Measurements from ENCODE around the gene GRAMD4. TPM values are rescaled to one million over a fixed set of nuclear protein-coding genes. Genes with fewer than 3 reads are reported as not detected.

GRAMD4 gene
- total RNA-seq, 1 experiment from 2014 or later, result 19.8 TPM

- Histone ChIP-seq H3K27me3 (ENCODE audit: insufficient read depth, low read length) (no peaks in the 10 kb centered on the region), H3K79me1 (ENCODE audit: insufficient read depth, low read depth, low read length, poor library complexity, severe bottlenecking) (no peaks in the 10 kb centered on the region), H3K56ac (ENCODE audit: insufficient read length, low read depth, low read length) (no peak overlapping the region), H3K23ac (ENCODE audit: insufficient read length, low read depth, low read length) (no peak overlapping the region), H3T11ph (ENCODE audit: low read length) (no peak overlapping the region), H2BK20ac (ENCODE audit: low read depth, low read length, poor library complexity, severe bottlenecking) (no peak overlapping the region), H2AK5ac (ENCODE audit: insufficient read length, low read length) (no peak overlapping the region), H3K9me3 (ENCODE audit: control insufficient read depth, low read depth, low read length) (no peaks in the 10 kb centered on the region), H2BK120ac (ENCODE audit: low read depth, low read length, poor library complexity, severe bottlenecking) (no peak overlapping the region), H3K14ac (ENCODE audit: insufficient read depth, low read length) (no peak overlapping the region), H3K23me2 (ENCODE audit: insufficient read length, low read depth, low read length, poor library complexity, severe bottlenecking) (no peaks in the 10 kb centered on the region), H3K4ac (ENCODE audit: low read depth, low read length) (no peak overlapping the region), H2BK12ac (ENCODE audit: insufficient read length, low read depth, low read length) (no peak overlapping the region), H4K20me1 (ENCODE audit: control insufficient read depth, insufficient read depth, insufficient read length) (no peaks in the 10 kb centered on the region), H3K18ac (ENCODE audit: insufficient read length, low read depth, low read length) (no peak overlapping the region), H2BK5ac (ENCODE audit: insufficient read length, low read length) (no peak overlapping the region), H3K9ac (ENCODE audit: extremely low read depth, insufficient read length, low read length) (no peak overlapping the region), H3K4me1 (ENCODE audit: insufficient read depth, low read length) (no peaks in the 10 kb centered on the region; the same call in 1 of the 2 replicates), H4K5ac (ENCODE audit: insufficient read length, low read depth, low read length) (no peak overlapping the region), H4K8ac (replicated peaks; ENCODE audit: insufficient read length, low read depth, low read length) (no peak overlapping the region), H3K79me2 (ENCODE audit: insufficient read depth, low read length) (no peaks in the 10 kb centered on the region), H3K27ac (ENCODE audit: insufficient read length, low read depth, low read length) (no peak overlapping the region), H3K4me2 (ENCODE audit: insufficient read depth, insufficient read length, low read length) (no peak overlapping the region), H2BK15ac (ENCODE audit: low read depth, low read length) (no peak overlapping the region), H4K91ac (ENCODE audit: insufficient read length, low read depth, low read length) (no peak overlapping the region), H2AFZ (ENCODE audit: low read length) (no peak overlapping the region)
- H3K4me3 Mint-ChIP-seq, result no peak overlapping the region
- H3K27ac Mint-ChIP-seq, result no peak overlapping the region
- no peak for DNase-seq
- TF ChIP-seq CTCF (conservative IDR thresholded peaks at IDR 0.05), result no peak
- peaks cover 4 to 16% (median 15%) of the 10 kb centered on the region in 3 experiments; a peak in 5 of 7 replicates for H3K36me3 Mint-ChIP-seq (ENCODE audit: insufficient read depth in 1 of 3, low read depth in 3 of 3)
- H3K4me1 Mint-ChIP-seq, result peaks cover 3 to 8% of the 10 kb centered on the region in 2 experiments; a peak in 2 of 4 replicates
- H3K9me3 Mint-ChIP-seq, result no peaks in the 10 kb centered on the region
- no CpG with 5 or more reads among the region's 19 CpGs for WGBS (ENCODE audit: extremely low coverage, insufficient read length, low lambda C conversion rate)
- H3K27me3 Mint-ChIP-seq (ENCODE audit: low read depth), result no peaks in the 10 kb centered on the region
Observed at GRCh38 chr22:46682011-46682731, 62.0 kb downstream of the GRAMD4 start.

Measured in H9 (cell line).